ENCODE data around the gene GPR68.

- TF ChIP-seq CTCF (IDR thresholded peaks at IDR 0.05; ENCODE audit: low read length) (no peak), EZH2 (optimal IDR thresholded peaks at IDR 0.05; ENCODE audit: low read depth, low read length) (no peak)
Measured at GRCh38 chr14:91204657-91205056, 39.8 kb downstream of the GPR68 start.
